Activated CD8-positive, alpha-beta T cell treated with anti-CD3 and anti-CD28 coated beads for 36 hours (primary cell): Measurements from ENCODE around the gene CACNG4. TPM values are rescaled to one million over a fixed set of nuclear protein-coding genes. Genes with fewer than 3 reads are reported as not detected.

ENCODE experiments used
- ATAC-seq: fragments of 200-7000 bp; cut with Tn5 transposase; one replicate; pipeline ENCODE4 v1.10.0; 2021; ENCODE audit warnings: mild to moderate bottlenecking, moderate library complexity
- CTCF ChIA-PET: fragments of 350-600 bp; sonication (Branson Sonifier 250); formaldehyde crosslinking; loops from one replicate; lab custom pipeline; 2021; ENCODE audit warnings: antibody characterized with exemption; lab: Charles Lee
- POLR2A ChIA-PET: fragments of 350-600 bp; sonication (Branson Sonifier 250); formaldehyde crosslinking; loops from one replicate; lab custom pipeline; 2021; ENCODE audit warnings: antibody characterized with exemption; lab: Charles Lee
- DNase-seq: peaks from one replicate; pipeline ENCODE4 v3.0.0-alpha.2; 2020
- H3K27ac Mint-ChIP-seq: one replicate; pipeline ENCODE4 v1.8.0; 2021; ENCODE audit warnings: mild to moderate bottlenecking, mixed read lengths
- H3K27me3 Mint-ChIP-seq: one replicate; pipeline ENCODE4 v1.8.0; 2021; ENCODE audit warnings: mixed read lengths
- H3K36me3 Mint-ChIP-seq: one replicate; pipeline ENCODE4 v1.8.0; 2021; ENCODE audit warnings: low read depth, mixed read lengths
- H3K4me1 Mint-ChIP-seq: one replicate; pipeline ENCODE4 v1.8.0; 2021; ENCODE audit warnings: low read depth, mixed read lengths
- H3K4me3 Mint-ChIP-seq: one replicate; pipeline ENCODE4 v1.8.0; 2021; ENCODE audit warnings: mild to moderate bottlenecking, moderate library complexity, mixed read lengths
- H3K9me3 Mint-ChIP-seq: one replicate; pipeline ENCODE4 v1.8.0; 2021; ENCODE audit warnings: mixed read lengths
- CTCF ChIP-seq: fragments of 200-600 bp; IDR thresholded peaks from one replicate; pipeline ENCODE4 v1.8.0; 2022; ENCODE audit warnings: antibody characterized with exemption, mild to moderate bottlenecking
- intact Hi-C: fragments of 100-400 bp; cut with micrococcal nuclease; formaldehyde crosslinking; loops from one replicate; pipeline ENCODE4 v1.10.0; 2022
- total RNA-seq, 2 experiments: library from RNA; stranded (reverse); gene quantifications; one replicate each; pipeline ENCODE4 v1.2.3, GENCODE V29; 2021

The CACNG4 gene
- total RNA-seq, 2 experiments from 2014 or later = not detected

DNA sequence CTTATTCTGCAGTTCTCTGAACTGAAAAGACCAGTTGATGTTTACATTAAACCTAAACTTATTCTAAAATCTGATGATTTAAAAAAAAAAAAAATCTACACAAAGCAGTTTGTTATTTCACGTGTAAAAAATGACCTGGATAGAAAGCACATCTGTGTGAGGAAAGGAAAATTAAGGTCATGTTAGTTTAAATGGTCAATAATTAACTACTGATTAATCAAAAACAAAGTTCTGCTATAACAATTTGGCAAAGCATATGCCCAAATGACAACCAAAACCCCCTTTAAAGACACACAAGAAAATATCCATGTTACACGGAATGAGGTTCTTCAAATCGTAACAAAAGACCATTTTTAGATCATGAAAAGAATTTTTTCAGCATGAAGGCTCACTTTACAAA lies 110.3 kb downstream of the CACNG4 start:
- no peak for DNase-seq
- Mint-ChIP-seq H3K27ac (no peak overlapping the region), H3K9me3 (no peaks in the 10 kb centered on the region), H3K4me1 (no peaks in the 10 kb centered on the region), H3K27me3 (no peaks in the 10 kb centered on the region), H3K36me3 (peaks cover 13% of the 10 kb centered on the region), H3K4me3 (no peak overlapping the region)
- POLR2A ChIA-PET = no interaction called here
- no peak for TF ChIP-seq CTCF
- intact Hi-C loops = no loop called here
- CTCF ChIA-PET = no interaction called here
- ATAC-seq = no peak

- ChIA-PET POLR2A (no interaction called here), CTCF (no interaction called here)
- H3K27ac Mint-ChIP-seq = no peak overlapping the region
- intact Hi-C loops = no loop called here
- no peak for TF ChIP-seq CTCF
- H3K4me1 Mint-ChIP-seq = peaks cover 3% of the 10 kb centered on the region
- peaks cover 13% of the 10 kb centered on the region for H3K36me3 Mint-ChIP-seq
- no peak for ATAC-seq
- H3K4me3 Mint-ChIP-seq = no peak overlapping the region
- H3K27me3 Mint-ChIP-seq = no peaks in the 10 kb centered on the region
- no peaks in the 10 kb centered on the region for H3K9me3 Mint-ChIP-seq
- DNase-seq = no peak
Observed at GRCh38 chr17:67076290-67076689, 111.8 kb downstream of the CACNG4 start.

GRCh38 chr17:67078292-67078691 lies 113.8 kb downstream of the CACNG4 start:
- no peaks in the 10 kb centered on the region for H3K27me3 Mint-ChIP-seq
- ChIA-PET POLR2A (no interaction called here), CTCF (interaction anchor here (0.6 to 0.9 kb wide), 2 partner anchors 11 to 161 kb away, joined by 3 read pairs; no protein-coding TSS in a partner anchor)
- H3K36me3 Mint-ChIP-seq = peaks cover 10% of the 10 kb centered on the region
- DNase-seq (no peak), ATAC-seq (no peak)
- intact Hi-C loops = no loop called here
- no peak for TF ChIP-seq CTCF
- no peaks in the 10 kb centered on the region for H3K9me3 Mint-ChIP-seq
- H3K4me3 Mint-ChIP-seq = no peak overlapping the region
- H3K4me1 Mint-ChIP-seq = peaks cover 13% of the 10 kb centered on the region
- H3K27ac Mint-ChIP-seq = no peak overlapping the region

DNA sequence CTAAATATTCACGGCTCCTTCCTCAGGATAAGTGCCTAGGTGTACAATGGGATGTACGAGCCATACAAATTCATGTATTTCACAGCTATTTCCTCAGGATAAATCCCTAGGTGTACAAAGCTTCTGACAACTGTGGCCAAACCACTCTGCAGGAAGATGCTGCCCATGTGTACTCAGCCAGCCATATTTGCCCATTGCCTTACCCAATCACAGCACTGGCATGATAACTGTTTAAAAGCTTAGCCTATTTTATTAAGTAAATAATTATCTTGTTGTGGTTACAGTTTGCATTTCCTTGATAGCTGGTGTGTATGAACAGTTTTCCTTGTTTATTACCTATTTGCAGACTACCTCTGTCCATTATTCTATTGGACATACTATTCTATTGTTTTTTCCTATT lies 115.0 kb downstream of the CACNG4 start:
- H3K27ac Mint-ChIP-seq = no peak overlapping the region
- DNase-seq = no peak
- no peaks in the 10 kb centered on the region for H3K27me3 Mint-ChIP-seq
- H3K4me1 Mint-ChIP-seq = peaks cover 17% of the 10 kb centered on the region
- ATAC-seq = no peak
- intact Hi-C loops = no loop called here
- POLR2A ChIA-PET = no interaction called here
- peaks cover 10% of the 10 kb centered on the region for H3K36me3 Mint-ChIP-seq
- no peaks in the 10 kb centered on the region for H3K9me3 Mint-ChIP-seq
- H3K4me3 Mint-ChIP-seq = no peak overlapping the region
- no peak for TF ChIP-seq CTCF
- CTCF ChIA-PET = no interaction called here

DNA sequence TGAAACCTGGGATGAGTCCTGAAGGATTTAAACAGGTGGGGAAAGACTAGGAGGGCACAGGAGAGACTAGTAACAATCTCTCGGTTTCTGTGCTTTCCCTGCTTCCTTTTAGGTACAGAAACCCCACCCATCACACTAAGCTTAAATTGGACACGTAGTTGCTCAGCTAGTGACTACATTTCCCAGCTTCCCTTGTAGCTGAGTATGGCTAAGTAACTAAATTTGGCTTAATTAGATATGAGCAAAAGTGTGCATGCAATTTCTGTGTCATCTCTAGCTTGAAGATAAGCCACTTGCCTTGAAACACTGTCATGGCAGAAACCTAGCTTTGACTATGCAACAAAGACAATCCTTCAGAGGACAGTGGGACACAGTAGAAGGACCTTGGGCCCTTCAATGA lies 116.3 kb downstream of the CACNG4 start:
- DNase-seq (no peak), ATAC-seq (peak; percentile 43)
- Mint-ChIP-seq H3K9me3 (no peaks in the 10 kb centered on the region), H3K27me3 (no peaks in the 10 kb centered on the region), H3K4me1 (peaks cover 17% of the 10 kb centered on the region), H3K4me3 (no peak overlapping the region), H3K36me3 (peaks cover 13% of the 10 kb centered on the region), H3K27ac (no peak overlapping the region)
- no peak for TF ChIP-seq CTCF
- ChIA-PET CTCF (interaction anchor here (1.0 to 2.6 kb wide), 3 partner anchors 10 to 192 kb away, joined by 3 to 11 read pairs (median 4); no protein-coding TSS in a partner anchor), POLR2A (interaction anchor here (0.6 to 1.1 kb wide), 2 partner anchors 12 to 21 kb away, joined by 3 to 4 read pairs; no protein-coding TSS in a partner anchor)
- intact Hi-C loops = no loop called here
